ENCODE measurements around the gene DNAJC5G.

Gene DNAJC5G

GRCh38 chr2:27241761-27242613 is 33.2 kb upstream of the DNAJC5G start:
- Histone ChIP-seq H3K36me3 (peaks cover 81% of the 10 kb centered on the region), H3K4me3 (ENCODE audit: low read depth, low read length) (no peak overlapping the region), H3K9me3 (ENCODE audit: severe bottlenecking) (no peaks in the 10 kb centered on the region), H3K27ac (no peak overlapping the region), H3K27me3 (ENCODE audit: insufficient read depth, low read depth, severe bottlenecking) (no peaks in the 10 kb centered on the region)
- DNase-seq = no peak
- TF ChIP-seq CTCF (IDR thresholded peaks at IDR 0.05; ENCODE audit: low read depth, low read length) = no peak

DNA sequence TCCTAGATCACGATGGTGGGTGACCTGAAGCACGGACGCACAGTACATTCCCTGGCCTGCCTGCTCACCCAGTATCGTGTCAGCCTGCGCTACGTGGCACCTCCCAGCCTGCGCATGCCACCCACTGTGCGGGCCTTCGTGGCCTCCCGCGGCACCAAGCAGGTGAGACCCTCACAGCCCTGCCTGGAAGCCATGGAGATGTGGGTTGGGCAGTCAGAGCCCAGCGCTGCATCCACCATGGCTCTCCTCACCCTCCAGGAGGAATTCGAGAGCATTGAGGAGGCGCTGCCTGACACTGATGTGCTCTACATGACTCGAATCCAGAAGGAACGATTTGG is 32.6 kb upstream of the DNAJC5G start:
- no peak for TF ChIP-seq CTCF (IDR thresholded peaks at IDR 0.05; ENCODE audit: low read depth, low read length)
- Histone ChIP-seq H3K9me3 (ENCODE audit: severe bottlenecking) (no peaks in the 10 kb centered on the region), H3K36me3 (peaks cover 75% of the 10 kb centered on the region), H3K4me3 (ENCODE audit: low read depth, low read length) (no peak overlapping the region), H3K27me3 (ENCODE audit: insufficient read depth, low read depth, severe bottlenecking) (no peaks in the 10 kb centered on the region), H3K27ac (no peak overlapping the region)
- no peak for DNase-seq

DNA sequence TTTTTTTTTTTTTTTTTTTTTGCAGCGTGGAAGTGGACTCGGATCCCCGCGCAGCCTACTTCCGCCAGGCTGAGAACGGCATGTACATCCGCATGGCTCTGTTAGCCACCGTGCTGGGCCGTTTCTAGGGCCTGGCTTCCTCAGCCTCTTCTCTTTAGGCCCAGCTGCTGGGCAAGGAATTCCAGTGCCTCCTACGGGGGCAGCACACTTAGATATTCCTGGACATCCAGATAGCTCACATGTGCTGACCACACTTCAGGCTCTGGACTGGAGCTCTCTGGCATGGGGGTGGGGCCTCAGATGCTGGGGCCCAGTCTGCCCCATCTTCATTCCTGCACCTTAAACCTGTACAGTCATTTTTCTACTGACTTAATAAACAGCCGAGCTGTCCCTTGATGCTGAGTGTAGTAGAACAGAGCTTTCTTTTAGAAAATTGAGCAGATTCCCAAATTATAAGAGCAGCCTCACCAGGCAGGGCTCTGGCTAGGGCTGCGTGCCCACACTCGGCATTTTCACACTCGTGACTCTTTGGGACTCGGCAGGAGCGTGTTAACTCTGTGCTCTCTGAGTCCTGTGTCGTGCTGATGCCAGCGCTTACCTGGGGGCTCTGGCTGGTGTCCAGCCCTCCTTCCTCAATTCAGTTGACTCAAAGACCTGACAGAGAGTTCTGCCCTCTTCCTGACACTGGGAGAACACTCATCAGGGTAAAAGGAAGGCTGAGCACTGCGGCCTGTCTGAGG is 31.7 kb upstream of the DNAJC5G start:
- peaks cover 65% of the 10 kb centered on the region for H3K36me3 ChIP-seq
- DNase-seq = no peak
- no peak overlapping the region for H3K27ac ChIP-seq
- no peak overlapping the region for H3K4me3 ChIP-seq (ENCODE audit: low read depth, low read length)
- no peaks in the 10 kb centered on the region for H3K27me3 ChIP-seq (ENCODE audit: insufficient read depth, low read depth, severe bottlenecking)
- no peak for TF ChIP-seq CTCF (IDR thresholded peaks at IDR 0.05; ENCODE audit: low read depth, low read length)
- H3K9me3 ChIP-seq (ENCODE audit: severe bottlenecking) = no peaks in the 10 kb centered on the region

DNA sequence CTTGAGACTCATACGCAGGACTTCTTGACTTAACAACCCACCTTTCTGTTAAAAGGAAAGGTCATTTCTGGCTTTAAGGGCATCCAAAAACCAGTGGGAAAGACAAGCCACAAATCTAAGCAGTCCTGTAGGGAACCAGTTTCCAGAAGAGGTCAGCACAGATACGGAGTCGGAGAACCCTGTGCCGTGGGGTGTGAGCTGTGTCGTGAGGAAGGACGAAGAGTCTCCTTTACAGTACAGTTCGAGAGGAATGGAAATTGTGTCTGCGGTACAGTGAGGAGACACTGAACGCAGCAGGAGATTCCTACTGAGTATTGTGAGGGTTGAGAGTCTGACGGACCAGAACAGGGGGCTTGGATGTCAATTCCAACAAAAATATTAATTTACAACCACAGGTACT is 30.1 kb upstream of the DNAJC5G start:
- no peak for DNase-seq
- no peaks in the 10 kb centered on the region for H3K27me3 ChIP-seq (ENCODE audit: insufficient read depth, low read depth, severe bottlenecking)
- TF ChIP-seq CTCF (IDR thresholded peaks at IDR 0.05; ENCODE audit: low read depth, low read length) = no peak
- H3K36me3 ChIP-seq = peaks cover 50% of the 10 kb centered on the region
- no peak overlapping the region for H3K27ac ChIP-seq
- no peak overlapping the region for H3K4me3 ChIP-seq (ENCODE audit: low read depth, low read length)
- H3K9me3 ChIP-seq (ENCODE audit: severe bottlenecking) = no peaks in the 10 kb centered on the region

- no peak overlapping the region for H3K27ac ChIP-seq
- DNase-seq = no peak
- H3K36me3 ChIP-seq = peaks cover 45% of the 10 kb centered on the region
- no peaks in the 10 kb centered on the region for H3K9me3 ChIP-seq (ENCODE audit: severe bottlenecking)
- H3K27me3 ChIP-seq (ENCODE audit: insufficient read depth, low read depth, severe bottlenecking) = no peaks in the 10 kb centered on the region
- no peak for TF ChIP-seq CTCF (IDR thresholded peaks at IDR 0.05; ENCODE audit: low read depth, low read length)
- no peak overlapping the region for H3K4me3 ChIP-seq (ENCODE audit: low read depth, low read length)
Measured at GRCh38 chr2:27245626-27246025, 29.6 kb upstream of the DNAJC5G start.

All from WERI-Rb-1 (cell line).